ENCODE data around the gene ANO2.

The ANO2 gene

DNA sequence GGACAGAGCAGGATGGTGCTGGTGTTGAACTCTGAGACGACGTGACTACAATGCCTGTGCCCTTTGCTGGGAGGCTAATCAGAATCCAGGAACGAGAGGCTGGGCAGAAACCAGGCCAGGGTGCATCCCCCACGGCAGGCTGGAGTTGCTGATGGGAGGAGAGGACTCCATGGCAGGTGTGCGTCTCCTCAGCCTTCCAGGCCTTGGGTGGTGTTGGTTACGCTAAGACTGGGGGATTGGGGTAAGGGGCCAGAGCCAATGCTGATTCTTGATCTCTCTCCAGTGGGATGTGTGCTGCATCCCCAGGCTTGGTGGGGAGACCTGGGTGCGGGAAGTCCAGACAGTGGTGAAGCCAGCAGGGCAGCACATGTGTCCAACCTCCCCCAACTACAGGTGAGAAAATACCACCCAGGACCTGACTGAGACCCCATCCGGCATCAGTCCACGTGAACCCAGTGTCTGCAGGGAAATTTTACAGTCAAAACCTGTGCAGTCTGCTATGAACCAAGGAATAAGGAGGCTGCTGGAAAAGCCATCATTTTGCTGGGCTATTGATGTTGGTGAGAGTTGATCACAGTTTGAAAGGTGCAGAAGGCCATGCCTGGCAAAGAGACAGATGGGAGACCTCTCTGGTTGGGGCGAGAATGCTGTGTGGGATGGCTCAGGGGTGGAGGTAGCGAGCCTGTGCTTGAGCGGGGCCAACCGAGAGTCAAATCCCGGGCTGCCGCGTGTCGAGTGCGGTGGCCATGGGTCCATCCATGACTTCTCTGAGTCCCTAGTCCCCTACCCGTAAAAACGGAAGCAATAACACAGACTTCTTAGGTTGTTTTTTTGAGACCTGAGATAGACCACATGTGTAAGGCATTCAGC lies 423.4 kb downstream of the ANO2 start:
- H3K4me3 ChIP-seq (ENCODE audit: low read depth, low read length) = no peak overlapping the region
- no peak for DNase-seq (ENCODE audit: low read depth)
- TF ChIP-seq, protein P1, sequence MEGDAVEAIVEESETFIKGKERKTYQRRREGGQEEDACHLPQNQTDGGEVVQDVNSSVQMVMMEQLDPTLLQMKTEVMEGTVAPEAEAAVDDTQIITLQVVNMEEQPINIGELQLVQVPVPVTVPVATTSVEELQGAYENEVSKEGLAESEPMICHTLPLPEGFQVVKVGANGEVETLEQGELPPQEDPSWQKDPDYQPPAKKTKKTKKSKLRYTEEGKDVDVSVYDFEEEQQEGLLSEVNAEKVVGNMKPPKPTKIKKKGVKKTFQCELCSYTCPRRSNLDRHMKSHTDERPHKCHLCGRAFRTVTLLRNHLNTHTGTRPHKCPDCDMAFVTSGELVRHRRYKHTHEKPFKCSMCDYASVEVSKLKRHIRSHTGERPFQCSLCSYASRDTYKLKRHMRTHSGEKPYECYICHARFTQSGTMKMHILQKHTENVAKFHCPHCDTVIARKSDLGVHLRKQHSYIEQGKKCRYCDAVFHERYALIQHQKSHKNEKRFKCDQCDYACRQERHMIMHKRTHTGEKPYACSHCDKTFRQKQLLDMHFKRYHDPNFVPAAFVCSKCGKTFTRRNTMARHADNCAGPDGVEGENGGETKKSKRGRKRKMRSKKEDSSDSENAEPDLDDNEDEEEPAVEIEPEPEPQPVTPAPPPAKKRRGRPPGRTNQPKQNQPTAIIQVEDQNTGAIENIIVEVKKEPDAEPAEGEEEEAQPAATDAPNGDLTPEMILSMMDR (conservative IDR thresholded peaks at IDR 0.05; ENCODE audit: low read depth, low read length) = no peak

DNA sequence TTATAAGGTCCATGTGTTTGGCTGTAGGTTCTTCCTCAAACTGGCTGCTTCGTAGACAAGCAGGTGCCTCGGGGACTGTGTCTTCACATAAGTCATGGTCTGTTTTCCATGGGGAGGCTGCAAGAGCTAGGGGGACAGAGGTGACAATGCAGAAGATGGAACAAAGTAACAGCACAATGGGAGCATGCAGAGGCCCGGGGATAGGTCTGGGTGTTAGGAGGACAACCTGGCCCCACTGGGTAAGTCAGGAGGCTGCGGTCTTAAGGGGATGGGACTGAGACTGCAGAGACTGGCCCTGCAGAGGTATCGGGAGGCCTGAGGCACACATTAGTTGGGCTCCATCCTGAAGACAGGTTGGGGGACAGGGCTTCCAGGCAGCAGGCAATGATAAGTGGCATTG lies 424.2 kb downstream of the ANO2 start:
- DNase-seq (ENCODE audit: low read depth) = no peak
- H3K4me3 ChIP-seq (ENCODE audit: low read depth, low read length) = no peak overlapping the region
- TF ChIP-seq, protein P1 (conservative IDR thresholded peaks at IDR 0.05; ENCODE audit: low read depth, low read length) = no peak

DNA sequence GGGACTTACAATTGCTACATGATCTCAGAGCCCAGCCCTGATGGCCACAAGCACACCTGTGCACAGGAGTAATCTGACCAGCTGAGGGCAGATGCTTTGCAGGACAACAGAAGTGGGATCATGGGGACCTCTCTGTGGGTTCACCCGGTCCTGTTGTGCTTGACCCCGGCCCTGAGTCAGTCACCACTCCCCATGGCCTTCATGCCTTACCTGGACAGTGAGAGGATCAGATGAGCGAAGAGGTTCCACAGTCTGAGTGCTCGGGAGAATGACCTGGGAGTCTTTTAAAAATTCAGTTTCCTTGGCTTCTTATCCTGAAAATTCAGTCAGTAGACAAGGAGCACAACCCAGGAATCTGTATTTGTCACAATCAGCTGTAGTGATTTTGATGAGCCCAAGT lies 425.0 kb downstream of the ANO2 start:
- TF ChIP-seq, protein P1 (conservative IDR thresholded peaks at IDR 0.05; ENCODE audit: low read depth, low read length) = no peak
- no peak for DNase-seq (ENCODE audit: low read depth)
- H3K4me3 ChIP-seq (ENCODE audit: low read depth, low read length) = no peak overlapping the region

DNA sequence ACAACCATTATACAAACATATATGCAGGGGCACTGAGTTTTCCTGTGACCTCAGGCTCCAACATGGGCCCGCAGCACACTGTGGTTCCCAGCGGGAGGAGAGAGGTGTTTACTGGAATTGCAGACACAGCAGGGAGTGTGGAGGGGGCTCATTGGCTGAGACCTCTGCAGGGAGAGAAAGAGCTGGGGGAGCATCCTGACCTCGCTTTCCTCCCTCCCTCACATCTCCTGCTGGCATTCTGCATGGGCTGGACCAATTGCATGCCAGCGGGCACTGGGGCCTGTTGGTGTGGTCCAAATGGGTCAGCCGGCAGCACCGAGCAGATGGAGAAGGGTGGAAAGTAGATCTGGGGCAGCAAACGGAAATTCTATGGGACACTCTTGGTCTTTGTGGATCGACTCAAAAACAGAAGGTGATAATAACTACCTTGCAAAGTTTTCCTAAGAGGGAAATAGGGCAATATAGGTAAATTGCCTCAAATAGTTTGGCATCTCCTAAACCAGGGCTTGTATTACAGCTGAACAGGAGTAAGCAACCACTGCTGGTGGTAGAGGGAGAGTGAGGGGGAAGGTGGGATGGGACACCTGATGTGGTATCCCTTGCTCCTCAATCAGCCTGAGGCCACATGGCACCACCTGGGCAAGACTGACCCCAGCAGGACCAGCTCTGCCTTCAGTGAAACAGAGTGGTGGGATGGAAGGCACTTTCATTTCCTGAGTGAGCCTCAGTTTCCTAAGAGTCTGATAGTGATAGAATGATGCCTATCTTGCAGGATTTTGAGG lies 426.3 kb downstream of the ANO2 start:
- TF ChIP-seq, protein P1 (conservative IDR thresholded peaks at IDR 0.05; ENCODE audit: low read depth, low read length) = no peak
- H3K4me3 ChIP-seq (ENCODE audit: low read depth, low read length) = no peak overlapping the region
- no peak for DNase-seq (ENCODE audit: low read depth)

DNA sequence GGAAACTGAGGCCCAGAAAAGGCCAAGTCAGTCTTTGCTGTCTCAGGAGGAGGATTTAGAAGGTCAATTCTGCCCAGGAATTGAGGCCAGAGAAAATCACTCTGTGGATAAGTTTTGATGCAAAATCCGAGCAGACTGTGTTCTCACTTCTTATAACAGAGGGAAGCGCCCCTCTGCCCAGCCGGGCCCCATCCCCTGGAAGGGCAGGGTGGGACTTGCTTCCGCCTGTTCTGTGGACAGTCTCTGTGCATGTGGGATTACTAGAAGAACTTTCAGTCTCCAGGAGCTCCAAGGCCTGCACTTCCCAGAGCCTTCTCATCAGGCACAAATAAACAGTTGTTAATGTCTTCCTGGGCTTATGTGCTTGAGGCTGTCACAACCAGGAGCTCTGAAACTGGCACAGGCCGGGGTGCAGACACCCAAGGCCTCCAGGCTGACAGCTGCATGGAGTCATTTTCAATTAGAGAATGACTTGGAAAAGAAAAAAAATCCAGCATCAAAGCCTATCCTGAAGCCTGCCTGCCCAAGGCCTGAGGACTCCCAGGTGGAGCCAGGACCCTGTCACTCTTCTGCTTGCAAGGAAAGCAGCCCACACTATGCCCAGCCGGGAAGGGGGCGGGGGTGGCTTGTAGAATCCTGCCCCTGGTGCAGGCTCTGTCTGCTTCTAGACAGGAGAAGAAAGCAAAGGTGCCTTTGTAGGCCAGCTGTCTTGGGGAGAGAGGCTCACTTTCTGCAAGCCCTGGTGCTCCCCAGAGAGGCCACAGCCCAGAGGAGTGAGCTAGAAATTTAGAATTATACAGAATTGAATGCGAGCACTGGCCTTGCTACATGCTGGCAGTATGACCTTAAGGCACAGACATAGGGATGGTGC lies 428.5 kb downstream of the ANO2 start:
- DNase-seq (ENCODE audit: low read depth) = no peak
- TF ChIP-seq, protein P1 (conservative IDR thresholded peaks at IDR 0.05; ENCODE audit: low read depth, low read length) = no peak
- no peak overlapping the region for H3K4me3 ChIP-seq (ENCODE audit: low read depth, low read length)

DNA sequence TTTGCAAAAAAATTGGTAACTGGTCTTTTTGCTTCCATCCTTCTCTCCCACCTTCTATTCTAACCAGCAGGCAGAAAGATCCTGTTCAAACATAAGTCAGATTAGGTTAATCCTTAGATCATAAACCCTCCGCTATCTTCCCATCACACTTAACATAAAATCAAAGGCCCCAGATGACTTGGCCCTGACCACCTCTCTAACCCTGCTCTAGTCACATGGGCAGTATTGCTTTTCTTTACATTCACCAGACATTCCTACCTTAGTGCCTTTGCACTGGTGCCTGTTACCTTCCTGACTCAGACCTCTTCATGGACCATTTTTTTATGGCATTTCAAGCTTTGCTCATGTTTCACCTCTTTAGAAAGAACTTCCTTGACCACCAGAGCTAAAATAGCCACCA lies 429.6 kb downstream of the ANO2 start:
- no peak for DNase-seq (ENCODE audit: low read depth)
- H3K4me3 ChIP-seq (ENCODE audit: low read depth, low read length) = no peak overlapping the region
- TF ChIP-seq, protein P1 (conservative IDR thresholded peaks at IDR 0.05; ENCODE audit: low read depth, low read length) = no peak

All from choroid plexus epithelial cell (primary cell).